IMR-90 (cell line): Measurements from ENCODE around the gene CEMIP2. TPM values are rescaled to one million over a fixed set of nuclear protein-coding genes. Genes with fewer than 3 reads are reported as not detected.

Source experiments
- ATAC-seq: fragments of 200-7000 bp; cut with Tn5 transposase; 2 replicates; pipeline ENCODE4 v1.9.1; 2020; ENCODE audit warnings: low read depth, mild to moderate bottlenecking, moderate library complexity
- BruUV-seq: library from RNA; stranded (reverse); fragments of 400-500 nt; replicated peaks from 2 replicates; lab custom pipeline; 2021; lab: Mats Ljungman, UMichigan
- CTCF ChIA-PET: fragments of 300-600 bp; formaldehyde crosslinking; extraction: SDS; loops from one replicate; lab custom pipeline; 2021; ENCODE audit warnings: antibody characterized with exemption; lab: Yijun Ruan, JAX
- POLR2A ChIA-PET: fragments of 300-600 bp; sonication (Branson Sonifier 250); formaldehyde crosslinking; loops from one replicate; lab custom pipeline; 2022; ENCODE audit warnings: antibody characterized with exemption; ENCODE audit not compliant: unreplicated experiment; lab: Charles Lee
- DNase-seq: peaks from one replicate; pipeline ENCODE4 v3.0.0; 2013
- H2AFZ ChIP-seq: replicated peaks from 2 replicates; pipeline ENCODE3; 2013; ENCODE audit warnings: low read length, mild to moderate bottlenecking; ENCODE audit not compliant: poor library complexity
- H2AK5ac ChIP-seq: 2 replicates; pipeline ENCODE4 v1.6.1; 2013; ENCODE audit warnings: low read depth, low read length, inconsistent platforms
- H2AK9ac ChIP-seq: replicated peaks from 2 replicates; pipeline ENCODE3; 2013; ENCODE audit warnings: mild to moderate bottlenecking, low read depth, low read length, moderate library complexity; ENCODE audit not compliant: poor library complexity
- H2BK120ac ChIP-seq: 2 replicates; pipeline ENCODE4 v1.6.1; 2013; ENCODE audit warnings: low read depth, low read length, inconsistent platforms
- H2BK15ac ChIP-seq: 3 replicates; pipeline ENCODE4 v1.6.1; 2013; ENCODE audit warnings: low read depth, low read length, inconsistent platforms
- H2BK20ac ChIP-seq: 2 replicates; pipeline ENCODE4 v1.6.1; 2013; ENCODE audit warnings: low read depth, mild to moderate bottlenecking, inconsistent platforms, low read length, moderate library complexity
- H2BK5ac ChIP-seq: 2 replicates; pipeline ENCODE4 v1.6.1; 2013; ENCODE audit warnings: mild to moderate bottlenecking, low read depth, low read length, inconsistent platforms; ENCODE audit not compliant: poor library complexity, severe bottlenecking
- H3K14ac ChIP-seq: replicated peaks from 2 replicates; pipeline ENCODE4 v1.6.1; 2013; ENCODE audit warnings: low read depth, low read length, inconsistent platforms
- H3K18ac ChIP-seq: 2 replicates; pipeline ENCODE4 v1.6.1; 2013; ENCODE audit warnings: low read depth, low read length, control low read depth
- H3K23ac ChIP-seq: 2 replicates; pipeline ENCODE4 v1.6.1; 2013; ENCODE audit warnings: low read depth, low read length, inconsistent platforms
- H3K27ac ChIP-seq: 2 replicates; pipeline ENCODE4 v1.5.1; 2013; ENCODE audit warnings: mild to moderate bottlenecking, control low read depth, low read length; ENCODE audit not compliant: insufficient read depth
- H3K27me3 ChIP-seq: 2 replicates; pipeline ENCODE4 v1.6.1; 2013; ENCODE audit warnings: low read length; ENCODE audit not compliant: control insufficient read depth, insufficient read depth
- H3K36me3 ChIP-seq: 2 replicates; pipeline ENCODE4 v1.6.1; 2013; ENCODE audit warnings: low read length, mixed read lengths; ENCODE audit not compliant: control insufficient read depth, insufficient read depth
- H3K4ac ChIP-seq: 2 replicates; pipeline ENCODE4 v1.6.1; 2013; ENCODE audit warnings: low read depth, low read length, inconsistent platforms
- H3K4me1 ChIP-seq: 2 replicates; pipeline ENCODE4 v1.6.1; 2013; ENCODE audit warnings: low read length, mixed read lengths; ENCODE audit not compliant: control insufficient read depth, insufficient read depth
- H3K4me2 ChIP-seq: 2 replicates; pipeline ENCODE4 v1.6.1; 2013; ENCODE audit warnings: low read depth, mild to moderate bottlenecking, control low read depth, low read length, moderate library complexity
- H3K4me3 ChIP-seq: 2 replicates; pipeline ENCODE4 v1.5.1; 2013; ENCODE audit warnings: low read depth, mild to moderate bottlenecking, control low read depth, low read length, moderate library complexity; ENCODE audit not compliant: insufficient read depth
- H3K56ac ChIP-seq: 2 replicates; pipeline ENCODE4 v1.6.1; 2013; ENCODE audit warnings: low read length, inconsistent platforms; ENCODE audit not compliant: insufficient read depth; ENCODE audit errors: extremely low read depth
- H3K79me1 ChIP-seq, 2 experiments: 2 replicates each; pipeline ENCODE4 v1.6.1; 2013; ENCODE audit warnings: low read length in 2 of 2, inconsistent platforms in 1 of 2, low read depth in 1 of 2
- H3K9ac ChIP-seq: 2 replicates; pipeline ENCODE4 v1.6.1; 2013; ENCODE audit warnings: low read depth, low read length, control low read depth
- H3K9me1 ChIP-seq: 2 replicates; pipeline ENCODE4 v1.6.1; 2013; ENCODE audit warnings: low read length, inconsistent platforms; ENCODE audit not compliant: insufficient read depth
- H3K9me3 ChIP-seq: 2 replicates; pipeline ENCODE4 v1.6.1; 2013; ENCODE audit warnings: low read length; ENCODE audit not compliant: control insufficient read depth, insufficient read depth
- H4K20me1 ChIP-seq: 2 replicates; pipeline ENCODE4 v1.6.1; 2013; ENCODE audit warnings: low read length, inconsistent platforms; ENCODE audit not compliant: insufficient read depth
- H4K5ac ChIP-seq: 2 replicates; pipeline ENCODE4 v1.6.1; 2013; ENCODE audit warnings: mild to moderate bottlenecking, low read depth, low read length, control low read depth
- H4K8ac ChIP-seq, 2 experiments: 2 replicates each; pipeline ENCODE4 v1.6.1; 2013; ENCODE audit warnings: low read depth in 2 of 2, low read length in 2 of 2, control low read depth in 1 of 2, inconsistent platforms in 1 of 2
- H4K91ac ChIP-seq: 2 replicates; pipeline ENCODE4 v1.6.1; 2013; ENCODE audit warnings: low read depth, low read length, inconsistent platforms; ENCODE audit not compliant: insufficient read depth
- BHLHE40 ChIP-seq: fragments of 150-350 bp; IDR thresholded peaks from 2 replicates; pipeline ENCODE4 v1.6.1; 2016; ENCODE audit warnings: mild to moderate bottlenecking, low read depth, low read length
- CHD1 ChIP-seq: IDR thresholded peaks from 2 replicates; pipeline ENCODE4 v1.6.1; 2012; ENCODE audit warnings: low read depth, low read length, improper control_type of control experiment
- CTCF ChIP-seq: conservative IDR thresholded peaks from 2 replicates; pipeline ENCODE4 v1.5.1; 2012; ENCODE audit warnings: mild to moderate bottlenecking, low read depth, low read length, improper control_type of control experiment
- ELK1 ChIP-seq: fragments of 150-350 bp; IDR thresholded peaks from 2 replicates; pipeline ENCODE4 v1.6.1; 2016; ENCODE audit warnings: low read depth, mild to moderate bottlenecking, low read length, moderate library complexity, borderline replicate concordance
- FOS ChIP-seq: fragments of 150-350 bp; IDR thresholded peaks from 2 replicates; pipeline ENCODE4 v1.6.1; 2016; ENCODE audit warnings: low read depth, low read length
- MAFK ChIP-seq: IDR thresholded peaks from 2 replicates; pipeline ENCODE4 v1.6.1; 2012; ENCODE audit warnings: low read depth, low read length, improper control_type of control experiment
- MAZ ChIP-seq: IDR thresholded peaks from 2 replicates; pipeline ENCODE4 v1.6.1; 2012; ENCODE audit warnings: low read depth, mild to moderate bottlenecking, low read length, improper control_type of control experiment, moderate library complexity, borderline replicate concordance
- MXI1 ChIP-seq: IDR thresholded peaks from 2 replicates; pipeline ENCODE4 v1.6.1; 2012; ENCODE audit warnings: low read depth, mild to moderate bottlenecking, low read length, moderate library complexity, borderline replicate concordance
- POLR2A ChIP-seq: IDR thresholded peaks from 2 replicates; pipeline ENCODE4 v1.6.1; 2012; ENCODE audit warnings: mild to moderate bottlenecking, low read depth, low read length
- RAD21 ChIP-seq: IDR thresholded peaks from 2 replicates; pipeline ENCODE4 v1.6.1; 2012; ENCODE audit warnings: low read length, improper control_type of control experiment
- RCOR1 ChIP-seq: IDR thresholded peaks from 2 replicates; pipeline ENCODE4 v1.6.1; 2012; ENCODE audit warnings: mild to moderate bottlenecking, low read length, improper control_type of control experiment; ENCODE audit not compliant: insufficient replicate concordance
- RFX5 ChIP-seq: IDR thresholded peaks from 2 replicates; pipeline ENCODE4 v1.8.0; 2012; ENCODE audit warnings: low read depth, mild to moderate bottlenecking, low read length, moderate library complexity
- SMC3 ChIP-seq: fragments of 150-350 bp; IDR thresholded peaks from 2 replicates; pipeline ENCODE4 v1.6.1; 2016; ENCODE audit warnings: low read depth, mild to moderate bottlenecking, antibody characterized with exemption, low read length, moderate library complexity
- USF2 ChIP-seq: fragments of 150-350 bp; IDR thresholded peaks from 2 replicates; pipeline ENCODE4 v1.6.1; 2017; ENCODE audit warnings: mild to moderate bottlenecking, antibody characterized with exemption, low read length, low read depth
- dilution Hi-C: fragments of 300-500 bp; cut with HindIII; formaldehyde crosslinking; loops from one replicate; pipeline ENCODE4 v1.14.3; 2018; ENCODE audit warnings: low sequenced_read_pairs; ENCODE audit not compliant: unreplicated experiment
- in situ Hi-C: fragments of 300-500 bp; cut with MboI; formaldehyde crosslinking; loops from 3 replicates; pipeline ENCODE4 v1.14.3; 2019; ENCODE audit warnings: low sequenced_read_pairs, inconsistent platforms, mixed read lengths
- intact Hi-C: fragments of 100-400 bp; cut with micrococcal nuclease; formaldehyde crosslinking; loops from 2 replicates; pipeline ENCODE4 v1.10.0; 2022
- polyA plus RNA-seq, 3 experiments: library from polyadenylated mRNA; depleted of rRNA; stranded (reverse); fragments of >200 nt; gene quantifications; 2 replicates each; pipeline ENCODE4 v1.2.3, GENCODE V29; 2012; ENCODE audit warnings: low replicate concordance in 1 of 3
- total RNA-seq: library from RNA; depleted of rRNA; stranded (reverse); fragments of >200 nt; gene quantifications from 2 replicates; pipeline ENCODE4 v1.2.3, GENCODE V29; 2012

CEMIP2 gene
- total and polyA plus RNA-seq, 2 of the 4 experiments (the other 2 are of a cell fraction) = 65.2 to 67.4 TPM

- H3K4me3 ChIP-seq = no peak overlapping the region
- H4K8ac ChIP-seq = no peak overlapping the region; a peak in 1 of 4 replicates
- no peak overlapping the region for H2AK9ac ChIP-seq
- no peak overlapping the region for H2BK120ac ChIP-seq
- peak overlapping the region; percentile 21; the same call in 1 of the 2 replicates for H3K4me2 ChIP-seq
- no peak overlapping the region for H2AFZ ChIP-seq
- peaks cover 41% of the 10 kb centered on the region for H4K20me1 ChIP-seq
- no peak overlapping the region for H2BK15ac ChIP-seq
- no peak overlapping the region for H4K5ac ChIP-seq
- H3K18ac ChIP-seq = no peak overlapping the region
- H3K4me1 ChIP-seq = peaks cover 17% of the 10 kb centered on the region
- peak overlapping the region; percentile 21; the same call in 1 of the 2 replicates for H2BK20ac ChIP-seq
- no peaks in the 10 kb centered on the region for H3K9me3 ChIP-seq
- H3K56ac ChIP-seq = no peak overlapping the region
- ChIA-PET POLR2A (no interaction called here), CTCF (no interaction called here)
- H3K4ac ChIP-seq = no peak overlapping the region
- no peak for ATAC-seq
- no peak overlapping the region for H3K14ac ChIP-seq
- intact Hi-C loops = loop anchor here (2.0 to 10.0 kb wide), 2 partner anchors 41 to 809 kb away; no protein-coding TSS in a partner anchor
- no peak overlapping the region for H4K91ac ChIP-seq
- DNase-seq = no peak
- no peak overlapping the region for H2AK5ac ChIP-seq
- no peak overlapping the region for H3K9ac ChIP-seq
- H2BK5ac ChIP-seq = peak overlapping the region; percentile 81
- H3K23ac ChIP-seq = peak overlapping the region; percentile 8; the same call in 1 of the 2 replicates
- in situ Hi-C loops = no loop called here
- dilution Hi-C loops = no loop called here
- no peaks in the 10 kb centered on the region for H3K27me3 ChIP-seq
- no peaks in the 10 kb centered on the region for H3K36me3 ChIP-seq
- peaks cover 17% of the 10 kb centered on the region for H3K9me1 ChIP-seq
- BruUV-seq = no TSS peak
- TF ChIP-seq MXI1 = no peak
- TF ChIP-seq CHD1 = no peak
- TF ChIP-seq MAFK = no peak
- TF ChIP-seq SMC3 = no peak
- TF ChIP-seq USF2 = no peak
- TF ChIP-seq RCOR1 = no peak
- no peak for TF ChIP-seq POLR2A
- TF ChIP-seq FOS = no peak
- TF ChIP-seq RFX5 = no peak
- no peak for TF ChIP-seq ELK1
- TF ChIP-seq BHLHE40 = no peak
- no peak for TF ChIP-seq CTCF
- TF ChIP-seq MAZ = no peak
- TF ChIP-seq RAD21 = no peak
- no peak overlapping the region; the same call in 1 of the 2 replicates for H3K27ac ChIP-seq
- H3K79me1 ChIP-seq = peaks cover 8 to 54% of the 10 kb centered on the region in 2 experiments; a peak in 3 of 4 replicates
Observed at GRCh38 chr9:71763832-71764231, 4.5 kb downstream of the CEMIP2 start.
